SK-N-SH treated with all-trans-retinoic acid at 6 μM for 48 hours (cell line): ENCODE results near the gene STXBP3.

Experiments used
- ATAC-seq: fragments of 200-7000 bp; cut with Tn5 transposase; 3 replicates; pipeline ENCODE4 v1.9.1; 2020; ENCODE audit warnings: mild to moderate bottlenecking, moderate library complexity
- ARNTL ChIP-seq: fragments of 450-650 bp; formaldehyde crosslinking; IDR thresholded peaks from 2 replicates; pipeline ENCODE4 v1.5.0; 2020; ENCODE audit warnings: low read depth, mild to moderate bottlenecking, moderate library complexity, borderline replicate concordance
- BACH2 ChIP-seq: fragments of 250-450 bp; sonication (Bioruptor Pico); IDR thresholded peaks from 2 replicates; pipeline ENCODE4 v1.9.0; 2021; ENCODE audit warnings: mild to moderate bottlenecking, borderline replicate concordance
- ESRRG ChIP-seq: fragments of 250-450 bp; sonication (Bioruptor Pico); IDR thresholded peaks from 2 replicates; pipeline ENCODE4 v1.6.1; 2021; ENCODE audit warnings: mild to moderate bottlenecking
- GLIS3 ChIP-seq: fragments of 250-450 bp; sonication (Bioruptor Pico); IDR thresholded peaks from 2 replicates; pipeline ENCODE4 v1.5.0; 2020; ENCODE audit warnings: mild to moderate bottlenecking, moderate library complexity
- PPARA ChIP-seq: fragments of 250-450 bp; sonication (Bioruptor Pico); IDR thresholded peaks from 2 replicates; pipeline ENCODE4 v1.5.0; 2020; ENCODE audit warnings: mild to moderate bottlenecking, borderline replicate concordance
- RARB ChIP-seq: fragments of 250-450 bp; sonication (Bioruptor Pico); IDR thresholded peaks from 2 replicates; pipeline ENCODE4 v1.8.0; 2021; ENCODE audit warnings: mild to moderate bottlenecking, moderate library complexity
- TCF4 ChIP-seq: fragments of 250-450 bp; sonication (Bioruptor Pico); IDR thresholded peaks from 2 replicates; pipeline ENCODE4 v1.8.0; 2021; ENCODE audit warnings: mild to moderate bottlenecking, moderate library complexity, borderline replicate concordance
- TOX ChIP-seq: fragments of 250-450 bp; sonication (Bioruptor Pico); IDR thresholded peaks from 2 replicates; pipeline ENCODE4 v1.8.0; 2021; ENCODE audit warnings: mild to moderate bottlenecking, moderate library complexity, borderline replicate concordance
- ZFP30 ChIP-seq: fragments of 450-650 bp; formaldehyde crosslinking; IDR thresholded peaks from 2 replicates; pipeline ENCODE4 v1.5.0; 2022; ENCODE audit warnings: mild to moderate bottlenecking, moderate library complexity
- ZNF565 ChIP-seq: fragments of 450-650 bp; formaldehyde crosslinking; conservative IDR thresholded peaks from 2 replicates; pipeline ENCODE4 v1.5.0; 2020; ENCODE audit warnings: low read depth, mild to moderate bottlenecking, moderate library complexity
- ZNF70 ChIP-seq: fragments of 450-650 bp; formaldehyde crosslinking; IDR thresholded peaks from 2 replicates; pipeline ENCODE4 v1.5.0; 2020; ENCODE audit warnings: mild to moderate bottlenecking, moderate library complexity
- TF ChIP-seq, protein P1 (sequence below): fragments of 250-450 bp; sonication (Bioruptor Pico); IDR thresholded peaks from 2 replicates; pipeline ENCODE4 v1.8.0; 2020; ENCODE audit warnings: mild to moderate bottlenecking, moderate library complexity, borderline replicate concordance
- TF ChIP-seq, protein P2 (sequence below): fragments of 250-450 bp; sonication (Bioruptor Pico); IDR thresholded peaks from 2 replicates; pipeline ENCODE4 v1.5.0; 2020; ENCODE audit warnings: mild to moderate bottlenecking, moderate library complexity
- TF ChIP-seq, protein P3 (sequence below): fragments of 250-450 bp; sonication (Bioruptor Pico); IDR thresholded peaks from 2 replicates; pipeline ENCODE4 v1.5.1; 2021; ENCODE audit warnings: mild to moderate bottlenecking, moderate library complexity
- TF ChIP-seq, protein P4 (sequence below): fragments of 250-450 bp; sonication (Bioruptor Pico); IDR thresholded peaks from 2 replicates; pipeline ENCODE4 v1.8.0; 2021; ENCODE audit warnings: low read depth, mild to moderate bottlenecking, moderate library complexity, borderline replicate concordance

Gene STXBP3

DNA sequence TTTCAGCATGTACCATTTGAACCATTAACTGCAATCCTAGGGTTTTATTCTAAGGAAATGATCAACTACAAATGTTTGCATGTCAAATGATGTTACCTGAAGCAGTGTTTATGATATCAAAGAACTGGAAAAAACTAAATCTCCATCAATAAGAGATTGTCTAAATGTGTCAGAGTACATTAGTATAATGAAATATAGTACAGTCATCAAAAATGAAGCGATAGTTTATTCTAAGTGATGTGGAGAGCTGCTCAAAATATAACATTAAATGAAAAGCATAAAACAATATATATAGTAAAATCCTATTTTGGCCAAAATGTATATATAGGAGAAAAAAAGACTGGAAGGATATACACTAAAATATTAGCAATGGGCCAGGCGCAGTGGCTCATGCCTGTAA is 86.5 kb downstream of the STXBP3 start:
- TF ChIP-seq PPARA (CRISPR knock-in tag), result no peak
- TF ChIP-seq, all 23 proteins: peak for 0
- ATAC-seq, result no peak

DNA sequence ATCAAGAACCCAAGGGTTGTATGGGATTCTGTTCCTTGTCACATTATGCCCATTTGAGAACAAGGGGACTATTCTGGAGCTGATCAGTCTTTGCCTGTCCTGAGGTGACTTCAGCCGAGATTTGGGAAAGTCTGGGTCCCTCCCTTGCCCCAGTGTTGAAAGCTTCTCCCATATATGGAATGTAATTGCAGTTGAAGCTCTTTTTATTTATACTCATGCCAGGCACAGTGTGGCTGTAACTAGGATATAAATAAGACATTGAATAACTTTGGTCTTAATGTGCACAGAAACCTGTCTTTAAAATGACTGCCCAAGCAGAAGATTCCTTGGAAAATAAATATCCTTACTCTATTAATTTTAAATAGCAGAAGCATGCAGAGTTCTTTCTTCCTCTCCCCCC is 95.2 kb downstream of the STXBP3 start:
- TF ChIP-seq TCF4, result no peak
- TF ChIP-seq PPARA (CRISPR knock-in tag), result no peak
- no peak for TF ChIP-seq RARB (CRISPR knock-in tag)
- no peak for TF ChIP-seq ZFP30 (CRISPR knock-in tag)
- no peak for TF ChIP-seq BACH2 (CRISPR knock-in tag)
- no peak for TF ChIP-seq ESRRG (CRISPR knock-in tag)
- TF ChIP-seq TOX, result no peak
- no peak for ATAC-seq

DNA sequence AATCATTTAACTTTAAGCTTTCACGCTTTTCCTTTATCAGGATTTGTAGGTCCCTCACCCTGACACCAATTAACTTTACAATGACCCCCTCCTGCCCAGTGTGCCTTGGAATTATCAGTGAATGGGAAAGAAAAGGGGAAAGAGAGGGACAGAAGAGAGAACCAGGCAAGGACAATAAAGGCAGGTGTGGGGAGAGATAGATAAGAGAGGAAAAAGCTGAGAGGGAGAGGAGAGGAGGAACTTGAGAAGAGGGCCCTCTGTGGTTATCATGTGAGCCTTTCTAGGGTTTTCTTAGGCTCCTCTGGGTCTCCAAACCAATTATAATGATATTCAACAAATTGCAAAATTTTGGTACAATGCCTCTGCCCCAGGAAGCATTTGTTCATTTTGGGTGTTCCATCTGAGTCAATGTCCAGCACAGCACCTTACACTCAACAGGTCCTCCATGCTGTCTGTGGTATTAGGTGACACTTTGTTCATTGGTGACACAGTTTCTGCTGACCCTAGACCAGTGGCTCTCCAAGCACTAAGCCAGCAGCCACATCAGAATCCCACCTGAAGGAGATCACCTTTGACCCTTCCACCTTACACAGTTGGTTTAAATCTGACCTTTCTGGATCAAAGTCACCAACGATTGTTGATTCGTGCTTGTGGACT is 96.2 kb downstream of the STXBP3 start:
- ATAC-seq, result no peak
- TF ChIP-seq, protein P1, sequence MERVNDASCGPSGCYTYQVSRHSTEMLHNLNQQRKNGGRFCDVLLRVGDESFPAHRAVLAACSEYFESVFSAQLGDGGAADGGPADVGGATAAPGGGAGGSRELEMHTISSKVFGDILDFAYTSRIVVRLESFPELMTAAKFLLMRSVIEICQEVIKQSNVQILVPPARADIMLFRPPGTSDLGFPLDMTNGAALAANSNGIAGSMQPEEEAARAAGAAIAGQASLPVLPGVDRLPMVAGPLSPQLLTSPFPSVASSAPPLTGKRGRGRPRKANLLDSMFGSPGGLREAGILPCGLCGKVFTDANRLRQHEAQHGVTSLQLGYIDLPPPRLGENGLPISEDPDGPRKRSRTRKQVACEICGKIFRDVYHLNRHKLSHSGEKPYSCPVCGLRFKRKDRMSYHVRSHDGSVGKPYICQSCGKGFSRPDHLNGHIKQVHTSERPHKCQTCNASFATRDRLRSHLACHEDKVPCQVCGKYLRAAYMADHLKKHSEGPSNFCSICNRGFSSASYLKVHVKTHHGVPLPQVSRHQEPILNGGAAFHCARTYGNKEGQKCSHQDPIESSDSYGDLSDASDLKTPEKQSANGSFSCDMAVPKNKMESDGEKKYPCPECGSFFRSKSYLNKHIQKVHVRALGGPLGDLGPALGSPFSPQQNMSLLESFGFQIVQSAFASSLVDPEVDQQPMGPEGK (CRISPR knock-in tag), result no peak
- no peak for TF ChIP-seq GLIS3
- TF ChIP-seq, protein P2, sequence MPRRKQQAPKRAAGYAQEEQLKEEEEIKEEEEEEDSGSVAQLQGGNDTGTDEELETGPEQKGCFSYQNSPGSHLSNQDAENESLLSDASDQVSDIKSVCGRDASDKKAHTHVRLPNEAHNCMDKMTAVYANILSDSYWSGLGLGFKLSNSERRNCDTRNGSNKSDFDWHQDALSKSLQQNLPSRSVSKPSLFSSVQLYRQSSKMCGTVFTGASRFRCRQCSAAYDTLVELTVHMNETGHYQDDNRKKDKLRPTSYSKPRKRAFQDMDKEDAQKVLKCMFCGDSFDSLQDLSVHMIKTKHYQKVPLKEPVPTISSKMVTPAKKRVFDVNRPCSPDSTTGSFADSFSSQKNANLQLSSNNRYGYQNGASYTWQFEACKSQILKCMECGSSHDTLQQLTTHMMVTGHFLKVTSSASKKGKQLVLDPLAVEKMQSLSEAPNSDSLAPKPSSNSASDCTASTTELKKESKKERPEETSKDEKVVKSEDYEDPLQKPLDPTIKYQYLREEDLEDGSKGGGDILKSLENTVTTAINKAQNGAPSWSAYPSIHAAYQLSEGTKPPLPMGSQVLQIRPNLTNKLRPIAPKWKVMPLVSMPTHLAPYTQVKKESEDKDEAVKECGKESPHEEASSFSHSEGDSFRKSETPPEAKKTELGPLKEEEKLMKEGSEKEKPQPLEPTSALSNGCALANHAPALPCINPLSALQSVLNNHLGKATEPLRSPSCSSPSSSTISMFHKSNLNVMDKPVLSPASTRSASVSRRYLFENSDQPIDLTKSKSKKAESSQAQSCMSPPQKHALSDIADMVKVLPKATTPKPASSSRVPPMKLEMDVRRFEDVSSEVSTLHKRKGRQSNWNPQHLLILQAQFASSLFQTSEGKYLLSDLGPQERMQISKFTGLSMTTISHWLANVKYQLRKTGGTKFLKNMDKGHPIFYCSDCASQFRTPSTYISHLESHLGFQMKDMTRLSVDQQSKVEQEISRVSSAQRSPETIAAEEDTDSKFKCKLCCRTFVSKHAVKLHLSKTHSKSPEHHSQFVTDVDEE, result no peak
- TF ChIP-seq, all 23 proteins: peak for 0

DNA sequence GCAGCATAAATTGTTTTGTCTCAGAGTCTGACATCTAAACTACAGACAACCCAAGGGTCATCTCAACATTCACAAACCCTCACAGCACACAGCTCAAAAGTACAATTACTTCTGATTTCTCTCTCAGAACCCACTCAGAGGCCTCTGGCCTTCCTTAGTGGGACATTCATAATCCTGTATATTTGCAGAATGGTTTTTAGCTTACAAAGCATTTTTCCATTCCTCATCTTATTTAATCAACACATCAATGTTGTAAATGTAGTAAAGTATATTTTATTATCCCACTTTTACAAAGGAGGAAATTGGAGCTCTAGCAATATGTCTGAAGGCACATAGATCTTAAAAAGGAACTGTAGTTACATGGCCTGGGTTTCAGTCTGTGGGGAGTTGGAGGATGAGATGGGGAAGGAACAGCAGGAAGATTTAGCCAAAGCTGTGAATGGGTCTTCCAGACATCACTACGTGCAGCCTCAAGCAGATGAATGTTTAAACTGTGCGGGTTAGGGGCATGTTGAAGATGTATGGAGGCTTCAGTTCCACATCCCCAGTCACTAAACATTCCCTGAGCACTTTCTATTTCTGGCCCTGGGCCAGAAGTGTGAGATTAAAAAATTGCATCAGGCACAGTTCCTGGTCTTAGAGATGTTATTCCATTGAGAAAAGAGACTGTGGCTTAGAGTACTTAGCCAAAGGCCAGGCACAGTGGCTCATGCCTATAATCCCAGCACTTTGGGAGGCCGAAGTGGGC is 97.1 kb downstream of the STXBP3 start:
- TF ChIP-seq TCF4, result no peak
- TF ChIP-seq BACH2 (CRISPR knock-in tag), result no peak
- no peak for TF ChIP-seq ZNF565 (CRISPR knock-in tag)
- no peak for TF ChIP-seq ARNTL (CRISPR knock-in tag)
- no peak for TF ChIP-seq ZNF70
- TF ChIP-seq, protein P3, sequence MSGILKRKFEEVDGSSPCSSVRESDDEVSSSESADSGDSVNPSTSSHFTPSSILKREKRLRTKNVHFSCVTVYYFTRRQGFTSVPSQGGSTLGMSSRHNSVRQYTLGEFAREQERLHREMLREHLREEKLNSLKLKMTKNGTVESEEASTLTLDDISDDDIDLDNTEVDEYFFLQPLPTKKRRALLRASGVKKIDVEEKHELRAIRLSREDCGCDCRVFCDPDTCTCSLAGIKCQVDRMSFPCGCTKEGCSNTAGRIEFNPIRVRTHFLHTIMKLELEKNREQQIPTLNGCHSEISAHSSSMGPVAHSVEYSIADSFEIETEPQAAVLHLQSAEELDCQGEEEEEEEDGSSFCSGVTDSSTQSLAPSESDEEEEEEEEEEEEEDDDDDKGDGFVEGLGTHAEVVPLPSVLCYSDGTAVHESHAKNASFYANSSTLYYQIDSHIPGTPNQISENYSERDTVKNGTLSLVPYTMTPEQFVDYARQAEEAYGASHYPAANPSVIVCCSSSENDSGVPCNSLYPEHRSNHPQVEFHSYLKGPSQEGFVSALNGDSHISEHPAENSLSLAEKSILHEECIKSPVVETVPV (CRISPR knock-in tag), result no peak
- TF ChIP-seq, protein P4, sequence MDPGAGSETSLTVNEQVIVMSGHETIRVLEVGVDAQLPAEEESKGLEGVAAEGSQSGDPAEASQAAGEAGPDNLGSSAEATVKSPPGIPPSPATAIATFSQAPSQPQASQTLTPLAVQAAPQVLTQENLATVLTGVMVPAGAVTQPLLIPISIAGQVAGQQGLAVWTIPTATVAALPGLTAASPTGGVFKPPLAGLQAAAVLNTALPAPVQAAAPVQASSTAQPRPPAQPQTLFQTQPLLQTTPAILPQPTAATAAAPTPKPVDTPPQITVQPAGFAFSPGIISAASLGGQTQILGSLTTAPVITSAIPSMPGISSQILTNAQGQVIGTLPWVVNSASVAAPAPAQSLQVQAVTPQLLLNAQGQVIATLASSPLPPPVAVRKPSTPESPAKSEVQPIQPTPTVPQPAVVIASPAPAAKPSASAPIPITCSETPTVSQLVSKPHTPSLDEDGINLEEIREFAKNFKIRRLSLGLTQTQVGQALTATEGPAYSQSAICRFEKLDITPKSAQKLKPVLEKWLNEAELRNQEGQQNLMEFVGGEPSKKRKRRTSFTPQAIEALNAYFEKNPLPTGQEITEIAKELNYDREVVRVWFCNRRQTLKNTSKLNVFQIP, result no peak
- no peak for TF ChIP-seq TOX
- TF ChIP-seq, protein P2, result no peak
- no peak for ATAC-seq
